ENCODE data around the gene RAB36.

DNA sequence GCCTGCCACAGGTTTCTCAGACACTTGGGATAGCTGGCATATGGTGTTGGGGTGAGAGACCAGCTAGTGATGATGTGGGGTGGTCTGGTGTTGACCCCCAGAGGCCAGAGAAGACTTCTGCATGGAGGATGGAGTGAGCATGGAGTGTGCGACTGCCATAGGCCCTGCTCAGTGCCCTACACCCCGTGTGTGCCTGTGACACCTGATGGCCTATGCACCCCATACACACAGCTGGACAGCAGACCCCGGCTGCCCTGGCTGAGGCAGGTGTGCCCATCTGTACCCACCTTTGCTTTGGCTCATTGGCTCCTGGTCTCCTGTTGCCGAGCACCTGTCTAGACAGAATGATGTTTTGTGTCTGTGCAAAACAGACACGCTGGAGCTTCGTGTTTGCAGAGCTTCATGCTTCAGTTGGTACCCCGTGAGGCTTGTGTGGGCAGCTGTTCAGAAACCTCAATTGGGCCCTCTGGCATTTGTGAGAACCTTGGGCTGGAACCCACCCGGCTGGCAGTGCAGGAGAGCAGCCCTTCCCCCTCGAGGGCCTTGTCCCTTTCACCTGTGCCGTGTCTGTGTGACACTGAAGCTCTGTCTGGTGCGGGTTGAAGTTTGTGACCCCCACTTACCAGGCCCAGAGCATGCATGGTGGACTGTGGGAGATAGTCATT, 62.6 kb downstream of the RAB36 start:
- TF ChIP-seq, protein P1, sequence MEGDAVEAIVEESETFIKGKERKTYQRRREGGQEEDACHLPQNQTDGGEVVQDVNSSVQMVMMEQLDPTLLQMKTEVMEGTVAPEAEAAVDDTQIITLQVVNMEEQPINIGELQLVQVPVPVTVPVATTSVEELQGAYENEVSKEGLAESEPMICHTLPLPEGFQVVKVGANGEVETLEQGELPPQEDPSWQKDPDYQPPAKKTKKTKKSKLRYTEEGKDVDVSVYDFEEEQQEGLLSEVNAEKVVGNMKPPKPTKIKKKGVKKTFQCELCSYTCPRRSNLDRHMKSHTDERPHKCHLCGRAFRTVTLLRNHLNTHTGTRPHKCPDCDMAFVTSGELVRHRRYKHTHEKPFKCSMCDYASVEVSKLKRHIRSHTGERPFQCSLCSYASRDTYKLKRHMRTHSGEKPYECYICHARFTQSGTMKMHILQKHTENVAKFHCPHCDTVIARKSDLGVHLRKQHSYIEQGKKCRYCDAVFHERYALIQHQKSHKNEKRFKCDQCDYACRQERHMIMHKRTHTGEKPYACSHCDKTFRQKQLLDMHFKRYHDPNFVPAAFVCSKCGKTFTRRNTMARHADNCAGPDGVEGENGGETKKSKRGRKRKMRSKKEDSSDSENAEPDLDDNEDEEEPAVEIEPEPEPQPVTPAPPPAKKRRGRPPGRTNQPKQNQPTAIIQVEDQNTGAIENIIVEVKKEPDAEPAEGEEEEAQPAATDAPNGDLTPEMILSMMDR (IDR thresholded peaks at IDR 0.05; ENCODE audit: low read length) = no peak
- no peak for TF ChIP-seq EZH2phosphoT487 (IDR thresholded peaks at IDR 0.05; ENCODE audit: low read length)
- TF ChIP-seq EZH2 (optimal IDR thresholded peaks at IDR 0.05; ENCODE audit: low read depth, low read length) = no peak
